GM21526 (cell line): ENCODE results near the gene LGR4.
"Not testable (repeated sequence)": the region's sequence is repeated elsewhere in the genome, so short reads cannot be mapped to it uniquely, and the experiment has no call there.

Source experiments
- ATAC-seq: cut with Tn5 transposase; IDR thresholded peaks from one replicate; pipeline ENCODE4 v1.9.1; 2021; ENCODE audit warnings: moderate library complexity; ENCODE audit not compliant: unreplicated experiment, low FRiP score

LGR4 gene, protein sequence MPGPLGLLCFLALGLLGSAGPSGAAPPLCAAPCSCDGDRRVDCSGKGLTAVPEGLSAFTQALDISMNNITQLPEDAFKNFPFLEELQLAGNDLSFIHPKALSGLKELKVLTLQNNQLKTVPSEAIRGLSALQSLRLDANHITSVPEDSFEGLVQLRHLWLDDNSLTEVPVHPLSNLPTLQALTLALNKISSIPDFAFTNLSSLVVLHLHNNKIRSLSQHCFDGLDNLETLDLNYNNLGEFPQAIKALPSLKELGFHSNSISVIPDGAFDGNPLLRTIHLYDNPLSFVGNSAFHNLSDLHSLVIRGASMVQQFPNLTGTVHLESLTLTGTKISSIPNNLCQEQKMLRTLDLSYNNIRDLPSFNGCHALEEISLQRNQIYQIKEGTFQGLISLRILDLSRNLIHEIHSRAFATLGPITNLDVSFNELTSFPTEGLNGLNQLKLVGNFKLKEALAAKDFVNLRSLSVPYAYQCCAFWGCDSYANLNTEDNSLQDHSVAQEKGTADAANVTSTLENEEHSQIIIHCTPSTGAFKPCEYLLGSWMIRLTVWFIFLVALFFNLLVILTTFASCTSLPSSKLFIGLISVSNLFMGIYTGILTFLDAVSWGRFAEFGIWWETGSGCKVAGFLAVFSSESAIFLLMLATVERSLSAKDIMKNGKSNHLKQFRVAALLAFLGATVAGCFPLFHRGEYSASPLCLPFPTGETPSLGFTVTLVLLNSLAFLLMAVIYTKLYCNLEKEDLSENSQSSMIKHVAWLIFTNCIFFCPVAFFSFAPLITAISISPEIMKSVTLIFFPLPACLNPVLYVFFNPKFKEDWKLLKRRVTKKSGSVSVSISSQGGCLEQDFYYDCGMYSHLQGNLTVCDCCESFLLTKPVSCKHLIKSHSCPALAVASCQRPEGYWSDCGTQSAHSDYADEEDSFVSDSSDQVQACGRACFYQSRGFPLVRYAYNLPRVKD

DNA sequence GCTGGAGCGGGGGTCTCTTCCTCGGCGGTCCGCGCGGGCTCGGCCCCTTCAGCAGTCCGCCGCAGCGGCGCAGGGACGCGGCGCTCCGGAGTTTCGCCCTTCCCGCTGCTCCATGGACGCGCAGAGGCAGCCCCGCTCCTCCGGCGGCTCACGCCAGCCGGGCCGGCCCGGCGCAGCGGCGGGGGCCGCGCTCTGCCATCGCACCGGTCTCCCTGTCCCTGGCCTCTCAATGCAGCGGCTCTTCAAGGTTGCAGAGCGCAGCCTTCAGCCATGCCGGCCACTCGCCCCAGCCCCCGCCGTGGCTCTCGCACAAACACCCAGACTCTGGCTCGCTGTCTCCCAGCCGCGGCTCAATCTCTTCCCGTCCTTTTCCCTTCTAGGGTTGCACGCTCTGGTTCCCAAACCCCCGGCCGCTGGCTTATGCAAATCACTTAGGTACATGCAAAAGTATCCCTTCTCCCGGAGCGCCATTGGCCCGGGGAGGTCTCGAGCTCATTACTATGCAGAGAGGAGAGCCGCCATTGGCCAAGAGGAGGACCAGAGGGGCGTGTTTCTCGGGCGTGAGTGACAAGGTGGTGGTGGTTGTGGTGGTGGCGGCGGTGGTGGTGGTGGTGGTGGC, at the start of gene LGR4:
Gene LGR4, minus strand, starts transcription at position 393 of the 619 bp plus-strand sequence. CDS start 488 bp downstream, outside the sequence.
- ATAC-seq, result peak; percentile 93

DNA sequence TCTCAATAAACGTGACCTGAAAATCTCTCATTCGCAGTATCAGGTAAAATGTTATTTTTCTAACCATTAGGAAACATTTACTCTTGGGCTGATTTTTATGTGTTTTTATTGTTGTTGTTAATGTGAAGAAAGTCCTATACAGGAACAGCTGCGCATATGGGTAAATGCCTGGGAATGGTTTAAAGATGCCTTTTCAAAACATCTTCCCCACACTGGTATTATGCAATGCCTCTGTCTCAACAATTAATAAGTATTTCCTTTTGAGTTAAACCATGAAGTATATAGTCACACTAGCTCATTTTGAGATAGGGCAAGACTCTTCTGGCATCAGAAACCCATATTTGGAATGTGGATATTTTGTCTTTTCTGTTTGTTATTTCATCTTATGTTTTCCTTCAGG, 47.6 kb upstream of the LGR4 start:
- no peak for ATAC-seq

DNA sequence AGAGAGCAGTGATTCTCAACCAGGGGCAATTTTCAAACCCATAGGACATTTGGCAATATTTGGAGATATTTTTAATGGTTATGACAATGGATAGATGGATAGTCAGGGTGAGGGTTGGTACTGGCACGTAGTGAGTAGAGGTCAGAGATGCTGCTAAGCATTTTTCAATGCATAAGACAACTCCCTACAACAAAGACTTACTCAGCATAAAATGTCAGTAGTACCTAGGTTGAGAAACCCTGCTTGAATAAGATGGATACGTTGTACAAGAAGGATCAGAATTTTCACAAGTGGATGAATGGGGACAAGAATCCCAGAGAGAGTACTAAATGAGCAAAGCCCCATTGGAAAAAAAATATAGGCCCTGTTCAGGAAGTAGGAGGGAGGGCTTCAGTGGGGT, 45.9 kb upstream of the LGR4 start:
- ATAC-seq, result no peak

DNA sequence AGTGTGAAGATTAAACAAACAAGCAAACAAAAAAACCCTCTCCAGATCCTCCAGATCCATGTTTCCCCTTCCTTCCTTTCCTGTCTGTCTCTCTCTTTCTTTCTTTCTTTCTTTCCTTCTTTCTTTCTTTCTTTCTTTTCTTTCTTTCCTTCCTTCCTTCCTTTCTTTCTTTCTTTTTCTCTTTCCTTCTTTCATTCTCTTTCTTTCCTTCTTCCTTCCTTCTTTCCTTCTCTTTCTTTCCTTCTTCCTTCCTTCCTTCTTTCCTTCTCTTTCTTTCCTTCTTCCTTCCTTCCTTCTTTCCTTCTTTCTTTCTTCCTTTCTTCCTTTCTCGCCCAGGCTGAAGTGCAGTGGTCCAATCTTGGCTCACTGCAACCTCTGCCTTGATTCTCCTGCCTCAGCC, 44.9 kb upstream of the LGR4 start:
- ATAC-seq, result not testable (repeated sequence)

DNA sequence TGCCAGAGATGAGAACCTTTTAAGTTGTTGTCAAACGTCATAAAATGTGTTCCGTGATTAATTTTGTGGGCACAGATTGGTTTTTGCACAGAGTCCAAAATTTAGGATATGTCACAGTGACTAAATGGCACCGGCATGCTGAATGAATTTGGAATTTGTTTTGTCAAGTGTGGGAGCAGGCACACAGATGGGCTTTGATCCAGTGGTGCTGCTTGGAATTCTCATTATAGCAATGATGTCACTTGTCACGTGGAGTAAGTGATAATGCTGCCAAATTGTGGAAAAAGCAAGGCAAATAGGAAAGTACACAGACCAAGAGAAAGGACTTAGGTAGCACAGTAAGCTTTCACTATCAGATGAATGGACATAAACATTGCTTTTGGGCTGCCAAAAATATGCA, 42.0 kb upstream of the LGR4 start:
- no peak for ATAC-seq

DNA sequence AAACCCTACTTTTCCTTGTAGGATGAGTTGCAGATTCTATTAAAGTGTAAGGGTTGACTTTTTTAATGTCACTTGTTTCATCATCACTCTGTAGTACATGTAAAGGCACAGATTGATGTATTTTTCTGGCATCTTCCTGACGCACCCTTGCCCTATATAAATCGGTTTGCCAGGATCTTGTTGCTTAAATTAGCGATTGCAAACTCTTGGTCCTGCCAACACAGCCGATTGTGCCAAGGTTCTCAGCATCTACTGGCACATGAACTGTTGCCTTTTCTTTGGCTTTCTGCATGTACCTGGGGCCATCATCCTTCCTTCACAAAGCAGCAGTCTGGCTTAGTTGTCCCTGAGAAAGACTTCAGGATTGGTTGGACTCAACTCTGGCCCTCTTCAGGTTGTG, 41.5 kb upstream of the LGR4 start:
- no peak for ATAC-seq

DNA sequence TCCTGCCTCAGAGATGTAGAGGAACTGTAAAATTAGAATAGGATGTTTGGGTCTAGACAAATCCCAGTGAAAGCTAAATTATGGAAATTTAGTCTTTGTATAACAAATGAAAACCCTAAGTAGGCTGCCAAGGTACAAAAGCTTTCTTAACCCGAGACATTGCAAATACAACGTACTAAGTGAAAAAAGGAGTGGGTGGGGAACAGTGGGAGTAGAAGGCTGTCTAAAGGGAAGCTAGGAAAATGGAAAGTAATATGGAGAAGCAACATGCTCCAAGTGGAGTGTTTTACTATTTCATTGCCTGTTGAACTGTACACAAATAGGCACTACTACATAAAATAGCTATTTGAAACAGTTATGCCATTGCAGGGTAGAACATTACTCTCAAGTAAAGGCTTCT, 40.8 kb upstream of the LGR4 start:
- no peak for ATAC-seq

DNA sequence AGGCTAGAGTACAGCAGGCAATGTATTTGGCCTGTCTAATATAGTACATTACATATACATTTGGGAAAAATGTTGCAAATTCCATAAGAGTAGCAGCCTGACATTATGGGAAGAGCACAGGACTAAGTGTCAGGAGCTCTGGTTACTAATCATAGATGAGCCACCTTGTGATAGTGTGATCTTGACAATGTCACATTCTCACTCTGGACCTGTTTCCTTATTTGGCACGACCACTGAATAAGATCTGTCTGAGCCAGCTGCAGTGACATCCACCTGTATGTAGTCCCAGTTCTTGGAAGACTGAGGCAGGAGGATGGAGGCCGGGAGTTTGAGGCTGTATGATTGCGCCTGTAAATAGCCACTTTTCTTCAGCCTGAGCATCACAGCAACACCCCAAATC, 39.6 kb upstream of the LGR4 start:
- ATAC-seq, result no peak

DNA sequence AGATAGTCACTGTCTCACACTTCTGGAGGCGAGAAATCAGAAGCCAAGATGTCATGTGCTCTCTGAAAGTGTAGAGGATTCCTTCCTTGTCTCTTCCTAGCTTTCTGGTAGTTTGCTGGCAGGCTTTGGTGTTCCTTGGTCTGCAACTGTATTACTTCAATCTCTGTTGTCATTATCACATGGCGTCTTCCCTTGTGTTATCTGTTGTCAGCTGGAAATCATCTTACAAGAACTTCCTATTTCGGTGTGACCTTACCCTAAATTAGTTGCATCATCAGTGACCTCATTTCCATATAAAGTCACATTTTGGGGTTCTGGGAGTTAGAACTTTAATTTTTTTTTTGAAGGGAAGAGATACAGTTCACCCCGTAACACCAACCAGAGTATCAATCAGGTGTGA, 37.3 kb upstream of the LGR4 start:
- ATAC-seq, result no peak

DNA sequence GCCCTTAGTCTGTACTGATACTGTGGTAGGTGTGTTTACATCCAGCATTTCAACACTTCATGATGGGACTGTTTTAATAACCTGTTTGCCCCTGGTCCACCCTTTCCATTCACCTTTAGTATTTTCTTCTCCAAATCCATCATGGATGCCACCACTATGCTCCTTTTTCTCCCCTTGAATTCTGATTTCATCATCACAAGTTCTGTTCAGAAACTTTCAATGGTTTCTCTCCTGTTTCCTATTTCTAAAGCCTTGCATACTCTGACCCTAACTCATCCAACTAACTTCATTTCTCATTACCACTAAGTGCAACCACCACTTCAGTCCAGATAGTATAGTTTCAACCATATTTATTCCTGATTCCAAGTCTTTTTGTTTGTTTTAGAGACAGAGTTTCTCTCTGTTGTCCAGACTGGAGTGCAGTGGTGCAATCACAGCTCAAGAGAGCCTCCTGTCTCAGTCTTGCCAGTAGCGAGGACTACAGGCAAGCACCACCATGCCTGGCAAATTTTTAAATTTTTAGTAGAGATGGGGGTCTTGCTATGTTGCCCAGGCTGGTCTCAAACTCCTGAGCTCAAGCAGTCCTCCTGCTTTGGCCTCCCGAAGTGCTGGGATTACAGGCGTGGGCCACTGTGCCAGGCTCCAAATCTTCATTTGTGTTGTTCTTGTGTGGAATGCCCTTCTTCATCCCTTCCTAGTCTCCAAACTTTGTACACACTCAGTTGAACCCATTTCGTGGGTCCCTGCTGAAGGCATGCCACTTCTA, 35.1 kb upstream of the LGR4 start:
- ATAC-seq, result no peak

DNA sequence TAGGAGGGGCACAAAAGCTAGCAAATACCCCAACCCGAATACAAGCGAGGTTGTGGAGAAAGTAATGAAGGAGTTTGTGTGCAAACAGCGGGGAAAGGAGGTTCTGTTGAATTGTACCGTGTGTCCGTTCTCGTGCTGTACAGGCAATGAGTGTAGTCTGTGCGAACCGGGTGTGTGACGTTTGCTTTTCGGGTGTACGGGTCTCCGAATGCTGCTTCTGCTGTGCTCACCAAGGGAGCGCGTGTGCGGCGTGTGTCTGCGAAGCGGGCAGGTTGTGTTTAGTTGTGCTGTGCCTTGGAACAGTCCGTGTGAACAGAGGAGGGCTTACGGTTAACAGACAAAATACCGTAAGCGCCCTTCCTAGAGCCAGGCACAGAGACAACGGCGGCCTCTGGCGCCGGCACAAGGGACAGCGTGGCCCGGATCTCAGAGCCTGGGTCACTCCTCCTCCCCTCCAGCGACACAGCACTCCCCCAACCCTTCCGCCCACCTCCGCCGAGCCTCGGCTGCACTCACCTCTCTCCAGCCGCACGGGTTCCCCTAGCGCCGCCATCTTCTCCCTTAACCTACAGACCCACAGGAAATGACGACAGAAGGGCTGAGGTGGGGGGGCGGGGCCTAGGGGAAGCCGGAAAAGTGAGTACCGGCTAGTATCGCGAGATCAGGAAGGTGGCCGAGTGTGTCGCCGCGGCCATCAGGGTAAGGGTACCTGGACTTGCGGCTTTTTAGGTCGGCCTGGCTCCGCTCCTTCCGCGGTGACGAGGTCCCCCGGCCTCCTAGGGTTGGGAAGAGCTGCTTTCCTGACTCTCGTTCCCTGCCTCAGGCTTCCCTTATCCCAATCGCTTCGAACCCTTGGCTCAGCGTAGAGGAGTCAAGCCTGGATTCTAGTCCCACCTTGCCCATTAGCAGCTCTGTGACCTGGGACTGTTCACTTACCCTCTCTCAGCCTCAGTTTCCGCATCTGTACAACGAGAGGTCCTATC, 33.9 kb upstream of the LGR4 start, which contains the start of gene LIN7C:
Gene LIN7C, minus strand, starts transcription at position 570 of the 983 bp plus-strand sequence. Its CDS starts 17 bp downstream, at position 553.
- ATAC-seq, result peak; percentile 95

DNA sequence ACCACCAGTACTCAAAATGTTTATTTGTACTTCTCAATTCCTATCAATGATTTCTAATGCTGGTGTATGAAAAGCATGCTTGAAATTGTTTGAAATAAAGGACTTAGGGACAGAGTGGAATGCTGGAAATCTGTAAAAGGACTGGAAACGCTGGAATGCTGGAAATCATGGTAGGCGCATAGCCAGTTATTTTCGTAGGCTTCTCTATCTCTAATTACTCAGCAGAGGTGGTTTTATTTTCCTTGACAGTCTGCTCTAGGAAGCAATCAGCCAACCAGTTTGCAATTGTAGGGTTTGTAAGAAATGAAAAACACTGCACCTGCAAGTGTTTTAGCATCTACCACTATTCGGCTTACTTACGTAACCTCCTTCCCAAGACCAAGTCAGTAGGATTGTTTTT, 33.2 kb upstream of the LGR4 start:
- peak; percentile 11 for ATAC-seq

DNA sequence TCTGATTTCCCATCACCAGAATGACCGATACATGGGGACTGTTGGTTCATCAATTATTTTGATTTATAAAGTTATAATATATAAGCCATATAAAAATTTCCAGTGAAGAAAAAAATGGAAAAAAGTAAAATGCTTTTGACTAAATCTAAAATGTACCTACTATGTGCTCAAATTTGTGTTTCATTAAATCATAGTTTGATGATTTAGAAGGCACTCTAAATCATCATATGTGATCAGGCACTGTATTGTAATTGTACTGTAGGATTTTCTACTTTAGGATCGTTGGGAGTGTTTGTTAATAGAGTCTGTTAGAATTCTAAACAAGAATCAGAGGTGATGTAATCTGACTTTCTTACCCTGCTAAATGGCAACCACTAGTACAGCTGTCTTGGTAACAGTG, 31.6 kb upstream of the LGR4 start:
- ATAC-seq, result no peak

DNA sequence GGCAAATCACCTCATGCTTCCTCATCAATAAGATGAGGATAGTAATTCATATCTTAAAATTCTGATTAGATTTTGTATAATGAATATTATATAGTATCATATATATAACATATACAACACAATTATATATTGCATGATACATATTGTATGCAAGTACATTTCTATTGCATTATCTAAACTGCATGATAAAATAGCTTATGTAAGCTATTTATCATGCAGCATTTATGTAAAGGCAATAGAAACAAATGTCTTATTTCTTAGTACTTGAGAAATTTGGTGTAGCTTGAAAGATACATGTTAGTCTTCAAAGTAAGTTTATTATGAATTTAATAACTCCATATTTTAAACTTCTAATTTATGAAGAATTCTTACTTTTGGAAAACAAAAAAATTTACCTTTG, 28.5 kb upstream of the LGR4 start:
- no peak for ATAC-seq

DNA sequence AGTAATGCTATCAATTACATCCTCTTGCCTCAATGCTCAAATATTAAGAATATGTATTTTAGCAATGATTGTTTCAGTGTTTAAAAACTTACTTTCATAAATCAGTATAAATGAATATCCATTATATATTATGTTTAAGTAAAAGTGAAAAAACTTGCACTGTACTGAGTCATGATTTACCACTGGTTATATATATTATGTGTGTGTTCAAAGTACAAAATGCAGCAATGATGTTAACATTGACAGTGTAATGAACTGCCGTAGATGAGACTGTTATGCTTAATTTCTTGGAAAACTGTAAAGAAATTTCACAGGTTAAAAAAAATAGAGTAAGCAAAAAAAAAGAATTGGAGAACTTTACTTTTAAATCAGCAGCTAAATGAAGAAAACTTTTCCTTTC, 25.3 kb upstream of the LGR4 start:
- ATAC-seq, result no peak

DNA sequence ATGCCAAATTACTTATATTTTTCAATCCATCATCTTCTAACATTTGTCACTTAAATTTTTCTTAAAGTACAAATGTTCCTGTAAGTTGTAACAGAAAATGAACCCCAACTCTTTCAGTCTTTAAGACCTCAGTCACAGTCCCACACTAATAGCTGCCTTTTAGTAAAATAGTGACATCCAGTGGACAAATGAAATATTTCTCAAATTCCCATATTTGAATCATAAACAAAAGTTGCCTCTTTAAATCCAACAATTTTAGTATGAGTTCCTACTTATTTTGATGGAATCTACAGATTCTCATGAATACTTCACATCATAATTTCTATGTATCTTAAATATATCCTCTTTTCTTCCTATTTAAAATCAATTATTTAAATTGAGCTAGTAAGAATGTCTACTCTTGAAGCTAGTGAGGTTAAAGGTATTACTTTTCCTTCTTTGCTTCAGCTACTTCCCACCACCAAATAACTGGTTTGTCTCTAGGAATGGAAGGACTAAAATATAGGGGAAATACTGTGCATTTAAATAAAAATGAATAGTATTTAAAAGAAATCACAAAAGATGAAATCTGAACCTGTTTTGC, 24.8 kb upstream of the LGR4 start:
- peak; percentile 65 for ATAC-seq

DNA sequence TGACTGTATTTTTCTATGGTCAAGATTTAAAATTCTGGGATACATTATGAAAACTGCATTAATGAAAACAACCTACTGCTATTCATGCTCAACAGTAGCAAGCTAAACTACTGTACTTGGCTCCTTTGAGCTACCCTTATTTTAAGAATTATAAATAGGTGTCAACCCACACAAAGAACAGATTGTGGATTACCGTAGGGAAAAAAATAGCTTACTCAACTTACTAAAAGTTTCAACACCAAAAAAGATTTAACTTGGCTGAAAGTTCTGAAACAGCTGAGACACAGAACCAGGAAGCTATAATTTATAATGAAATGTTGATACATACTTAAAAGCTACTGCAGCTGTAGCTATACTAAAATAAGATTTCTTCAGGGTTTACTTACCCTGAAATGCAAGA, 23.9 kb upstream of the LGR4 start:
- no peak for ATAC-seq

DNA sequence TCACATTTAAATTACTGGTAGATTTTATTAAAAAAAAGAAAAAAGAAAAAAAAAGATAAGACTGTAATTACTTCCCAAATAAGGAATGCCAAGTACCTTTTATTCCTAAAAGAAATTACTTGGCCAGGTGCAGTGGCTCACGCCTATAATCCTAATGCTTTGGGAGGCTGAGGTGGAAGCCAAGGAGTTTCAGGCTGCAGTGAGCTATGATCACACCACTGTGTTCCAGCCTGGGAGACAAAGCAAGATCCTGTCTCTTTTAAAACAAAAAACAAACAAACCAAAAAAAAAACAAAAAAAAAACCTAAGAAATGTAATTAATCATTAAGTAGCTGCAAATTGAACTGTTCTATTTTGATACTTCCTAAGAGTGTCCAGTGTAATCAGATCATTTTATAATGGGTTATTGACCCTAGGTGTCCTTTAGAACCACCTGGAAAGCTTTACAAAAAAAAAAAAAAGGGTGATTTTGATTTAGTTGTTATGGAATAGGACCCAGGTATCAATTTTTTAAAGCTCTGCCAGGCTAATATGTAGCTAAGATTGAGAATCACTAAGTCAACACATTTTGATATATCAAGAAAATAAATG, 23.2 kb upstream of the LGR4 start:
- ATAC-seq, result no peak
